ENCODE results near the gene ACTN2.
"Not testable (repeated sequence)": the region's sequence is repeated elsewhere in the genome, so short reads cannot be mapped to it uniquely, and the experiment has no call there.

Gene ACTN2

DNA sequence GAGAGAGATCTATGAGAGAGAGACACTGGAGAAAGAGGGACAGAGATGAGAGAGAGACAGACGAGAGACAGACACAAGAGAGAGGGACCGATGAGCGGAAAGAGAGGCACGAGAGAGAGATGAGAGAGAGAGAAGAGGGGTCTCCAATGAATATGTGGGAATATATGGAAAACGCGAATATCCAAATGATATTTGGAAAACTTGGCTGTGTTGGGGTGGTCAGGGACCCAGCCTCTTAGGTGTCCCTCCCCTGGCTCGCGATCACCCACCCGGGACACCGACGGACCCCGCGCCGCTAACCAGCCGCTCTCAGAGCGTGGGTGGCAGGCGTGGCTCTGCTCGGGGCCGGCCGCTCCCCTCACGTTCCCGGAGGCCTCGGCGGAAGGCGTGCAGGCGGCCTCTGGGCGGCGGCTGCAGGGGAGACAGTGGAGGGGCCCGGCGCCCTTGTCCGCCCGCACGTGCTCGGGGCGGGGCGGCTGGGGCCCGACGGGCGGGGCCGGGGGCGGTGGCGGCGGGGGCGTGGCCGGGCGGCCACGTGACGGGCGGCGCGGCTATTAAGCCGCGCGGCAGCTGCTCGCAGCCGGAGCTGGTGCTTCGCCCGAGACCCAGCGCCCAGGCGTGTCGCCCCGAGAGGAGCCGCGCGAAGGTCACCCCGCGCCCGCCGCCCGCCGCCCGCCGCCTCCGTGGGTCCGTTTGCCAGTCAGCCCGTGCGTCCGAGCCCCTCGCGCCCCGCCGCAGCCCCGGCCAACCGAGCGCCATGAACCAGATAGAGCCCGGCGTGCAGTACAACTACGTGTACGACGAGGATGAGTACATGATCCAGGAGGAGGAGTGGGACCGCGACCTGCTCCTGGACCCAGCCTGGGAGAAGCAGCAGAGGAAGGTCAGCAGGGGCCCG lies at the start of gene ACTN2:
ACTN2 (plus strand) TSS at position 583 of the 898 bp plus-strand sequence; CDS start at position 758, 175 bp downstream.
- DNase-seq: peak; percentile 28

DNA sequence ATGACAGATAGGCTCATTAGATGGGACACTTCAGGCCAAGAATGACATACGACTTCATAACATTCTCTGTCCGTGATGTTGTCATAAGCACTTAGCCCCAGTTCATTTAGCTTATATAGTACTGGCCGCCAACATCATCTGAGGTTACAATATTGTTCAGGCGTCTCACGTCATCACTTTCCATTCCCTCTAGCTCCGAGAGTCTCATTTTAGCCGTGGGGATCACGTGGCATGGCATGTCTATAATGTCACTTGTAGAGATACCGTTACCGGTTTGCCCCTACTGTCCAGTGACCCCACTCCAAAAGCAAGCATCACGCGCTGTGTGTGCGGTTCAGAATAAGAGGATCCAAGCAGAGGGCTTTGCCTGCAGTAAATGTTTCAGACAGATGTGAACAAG lies 47.4 kb upstream of the ACTN2 start:
- DNase-seq: no peak

DNA sequence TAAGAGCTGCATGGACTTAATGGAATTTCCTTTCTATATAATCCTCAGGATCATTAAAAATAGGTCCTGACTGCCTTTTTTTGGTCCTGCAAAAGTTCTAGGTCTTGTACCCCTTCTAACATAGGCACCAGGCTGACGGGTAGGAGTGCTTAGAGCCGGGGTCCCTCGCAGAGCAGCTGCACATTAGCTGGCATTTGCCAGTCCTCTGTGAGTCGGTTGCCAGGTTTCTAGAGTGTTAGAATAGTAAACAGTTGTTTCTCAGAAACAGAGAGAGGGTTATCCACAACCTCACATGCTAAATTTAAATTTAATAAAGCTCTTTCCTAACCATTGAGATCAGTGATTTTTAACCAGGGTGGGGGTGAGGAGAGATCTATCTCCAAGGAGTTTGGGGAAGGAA lies 46.6 kb upstream of the ACTN2 start:
- no peak for DNase-seq

DNA sequence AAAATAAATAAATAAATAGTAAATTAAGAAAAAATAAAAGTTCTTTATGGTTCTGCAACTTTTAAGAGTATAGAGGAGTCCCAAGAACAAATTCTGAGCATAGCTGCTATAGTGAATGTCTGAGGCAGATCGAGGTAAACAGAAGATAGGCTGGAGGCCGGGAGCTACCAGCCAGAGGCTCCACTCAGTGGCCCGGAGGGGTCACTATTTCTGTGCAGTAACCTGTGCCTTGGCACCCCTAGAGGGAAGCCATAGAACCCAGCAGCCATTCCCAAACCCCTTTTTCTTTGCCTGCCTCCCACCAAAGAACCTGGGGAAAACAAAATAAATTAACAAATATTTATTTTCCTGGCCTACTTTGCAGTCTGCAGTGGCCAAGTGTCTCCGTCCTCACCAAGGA lies 43.5 kb upstream of the ACTN2 start:
- DNase-seq: no peak

DNA sequence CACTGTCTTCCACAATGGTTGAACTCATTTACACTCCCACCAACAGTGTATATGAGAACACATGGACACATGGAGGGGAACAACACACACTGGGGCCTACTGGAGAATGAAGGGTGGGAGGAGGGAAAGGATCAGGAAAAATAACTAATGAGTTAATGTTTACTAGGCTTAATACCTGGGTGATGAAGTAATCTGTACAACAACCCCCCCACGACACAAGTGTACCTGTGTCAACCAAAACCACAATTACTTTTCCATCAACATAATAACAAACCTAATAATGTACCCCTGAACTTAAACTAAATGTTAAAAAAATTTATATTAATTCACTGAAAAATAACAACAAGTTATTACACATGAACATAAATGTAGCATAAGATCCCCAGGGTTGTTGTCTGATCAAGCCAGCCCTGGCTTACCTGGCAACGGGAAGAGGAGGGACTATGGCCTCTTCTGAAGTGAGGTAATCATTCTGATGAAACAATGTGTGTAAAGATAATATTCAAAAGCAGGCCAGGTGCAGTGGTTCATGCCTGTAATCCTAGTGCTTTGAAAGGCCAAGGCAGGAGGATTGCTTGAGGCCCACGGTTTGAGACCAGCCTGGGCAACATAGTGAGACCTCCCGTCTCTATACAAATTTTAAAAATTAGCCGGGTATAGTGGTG lies 41.2 kb upstream of the ACTN2 start:
- DNase-seq: no peak

DNA sequence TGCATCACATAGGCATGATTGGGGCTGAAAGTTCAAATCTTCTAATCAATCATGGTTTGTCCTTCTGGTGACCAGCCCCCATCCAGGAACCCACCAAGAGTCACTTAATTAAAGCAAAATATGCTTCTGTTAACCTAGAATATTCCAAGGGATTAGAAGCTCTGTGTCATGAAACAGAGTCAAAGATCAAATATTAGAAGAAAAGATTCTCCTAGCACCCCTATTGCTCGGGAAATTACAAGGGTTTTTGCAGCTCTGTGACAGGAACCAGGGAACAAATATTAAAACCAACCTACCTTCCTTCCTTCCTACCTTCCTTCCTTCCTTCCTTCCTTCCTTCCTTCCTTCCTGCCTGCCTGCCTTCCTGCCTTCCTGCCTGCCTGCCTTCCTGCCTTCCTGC lies 31.8 kb upstream of the ACTN2 start:
- DNase-seq: no peak

DNA sequence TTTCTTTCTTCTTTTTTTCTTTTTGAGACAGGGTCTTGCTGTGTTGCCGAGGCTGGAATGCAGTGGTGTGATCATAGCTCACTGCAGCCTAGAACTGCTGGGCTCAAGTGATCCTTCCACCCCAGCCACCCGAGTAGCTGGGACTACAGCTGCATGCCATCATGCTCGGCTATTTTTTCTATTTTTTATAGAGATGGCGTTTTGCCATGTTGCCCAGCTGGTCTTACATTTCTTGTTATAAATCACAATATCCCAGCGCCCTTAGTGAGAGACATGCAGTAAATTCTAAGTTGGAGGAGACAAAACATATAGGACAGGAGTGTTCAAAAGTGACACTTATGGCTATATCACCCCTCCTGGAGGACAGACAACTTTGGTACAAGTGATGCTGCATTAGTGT lies 31.3 kb upstream of the ACTN2 start:
- DNase-seq: no peak

DNA sequence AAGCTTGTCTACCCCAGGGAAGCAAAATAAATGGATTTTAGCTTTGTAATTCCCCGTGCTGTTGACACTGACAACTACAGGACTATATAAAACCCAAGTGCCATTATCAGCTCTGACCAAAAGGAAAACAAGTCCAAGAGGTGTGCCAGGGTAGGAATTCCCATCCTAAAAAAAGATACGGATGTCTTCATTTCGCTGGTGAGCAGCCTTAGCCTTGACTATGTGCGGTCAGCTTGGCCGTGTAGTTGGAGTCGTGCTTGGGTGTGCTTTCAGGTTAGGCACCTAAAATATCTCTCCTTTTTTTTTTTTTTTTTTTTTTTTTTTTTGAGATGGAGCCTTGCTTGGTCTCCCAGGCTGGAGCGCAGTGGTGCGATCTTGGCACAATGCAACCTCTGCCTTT lies 28.9 kb upstream of the ACTN2 start:
- DNase-seq: no peak

DNA sequence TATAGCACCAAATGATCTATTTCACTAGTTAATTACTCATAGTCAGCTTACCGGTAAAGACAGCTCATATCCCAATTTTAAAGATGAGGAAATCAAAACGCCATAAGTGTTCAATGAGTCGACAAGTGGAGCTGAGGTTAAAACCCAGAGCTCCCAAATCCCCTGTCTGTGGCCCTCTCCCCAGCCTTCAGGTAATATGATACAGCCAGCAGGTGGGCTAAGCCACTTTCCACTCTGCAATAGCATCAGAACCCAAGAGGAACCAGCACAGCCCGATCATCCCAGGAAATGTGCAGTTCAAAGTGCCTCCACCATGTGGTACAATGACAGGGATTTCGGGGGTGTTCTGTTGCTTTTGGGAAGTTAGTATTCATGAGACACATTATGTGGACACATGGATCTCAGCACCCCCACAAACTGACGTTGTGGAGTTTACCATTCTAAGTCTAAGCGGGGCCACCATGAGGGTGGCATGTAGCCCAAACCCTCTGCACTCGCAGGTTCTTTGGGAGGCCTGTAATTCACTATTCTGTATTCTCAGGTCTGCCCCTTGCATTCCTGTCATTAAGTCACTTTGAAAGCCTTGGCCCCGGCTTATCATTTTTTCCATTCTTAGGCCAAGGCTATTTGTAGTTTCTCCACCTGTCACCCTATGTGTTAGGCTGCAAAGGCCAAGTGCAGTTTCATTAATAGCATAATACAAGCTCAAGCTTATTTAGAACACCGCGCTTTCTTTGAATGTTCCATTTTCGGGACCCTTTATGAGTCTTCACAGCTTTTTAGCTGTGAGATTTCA lies 26.3 kb upstream of the ACTN2 start:
- no peak for DNase-seq

DNA sequence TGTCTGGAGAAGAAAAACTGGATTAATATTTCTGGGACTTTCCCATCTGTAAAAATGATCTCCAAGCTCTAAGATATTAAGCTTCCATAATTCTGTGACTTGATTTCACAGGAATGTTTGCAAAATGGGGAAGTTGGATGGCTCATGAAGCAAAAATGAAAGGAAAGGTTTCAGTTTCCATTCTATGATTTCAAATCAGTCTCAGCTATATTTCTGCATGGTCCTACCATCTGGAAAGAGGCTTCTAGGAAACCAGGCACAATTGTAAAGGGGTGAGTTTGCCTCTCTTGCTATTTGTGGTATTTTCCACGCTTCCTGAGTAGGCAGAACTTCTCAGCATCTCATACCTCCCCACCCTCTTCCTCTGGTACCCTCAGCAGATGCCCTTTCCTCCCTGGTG lies 22.4 kb upstream of the ACTN2 start:
- DNase-seq: no peak

DNA sequence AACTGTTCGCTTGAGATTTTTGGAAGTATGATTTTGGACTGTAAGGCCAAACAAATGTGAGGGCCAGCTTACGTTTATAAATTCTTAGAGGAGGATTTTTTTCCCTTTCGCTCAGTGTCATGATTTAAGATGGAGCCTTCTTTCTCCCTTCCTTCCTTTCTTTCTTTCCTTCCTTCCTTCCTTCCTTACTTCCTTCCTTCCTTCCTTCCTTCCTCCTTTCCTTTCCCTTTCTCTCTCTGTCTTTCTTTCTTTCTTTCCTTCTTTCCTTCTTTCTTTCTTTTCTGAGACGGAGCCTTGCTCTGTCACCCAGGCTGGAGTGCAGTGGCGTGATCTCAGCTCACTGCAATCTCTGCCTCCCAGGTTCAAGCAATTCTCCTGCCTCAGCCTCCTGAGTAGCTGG lies 17.4 kb upstream of the ACTN2 start:
- DNase-seq: not testable (repeated sequence)

DNA sequence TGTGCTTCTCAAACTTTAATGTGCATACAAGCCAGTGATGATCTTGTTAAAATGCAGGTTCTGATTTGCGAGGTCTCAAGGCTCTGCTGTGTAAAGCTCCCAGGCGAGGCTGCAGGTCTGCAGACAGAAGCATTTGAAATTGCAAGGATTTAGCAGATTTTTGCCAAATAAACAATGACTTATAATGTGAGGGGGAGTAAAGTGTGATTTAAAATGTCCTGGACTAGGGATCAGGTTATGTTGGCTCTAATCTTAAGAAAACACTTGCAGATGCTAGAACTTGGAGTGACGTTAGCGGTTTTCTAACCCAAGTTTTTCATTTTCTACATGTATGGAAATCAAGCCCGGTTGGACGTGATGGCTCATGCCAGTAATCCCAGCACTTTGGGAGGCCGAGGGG lies 16.2 kb upstream of the ACTN2 start:
- DNase-seq: no peak

DNA sequence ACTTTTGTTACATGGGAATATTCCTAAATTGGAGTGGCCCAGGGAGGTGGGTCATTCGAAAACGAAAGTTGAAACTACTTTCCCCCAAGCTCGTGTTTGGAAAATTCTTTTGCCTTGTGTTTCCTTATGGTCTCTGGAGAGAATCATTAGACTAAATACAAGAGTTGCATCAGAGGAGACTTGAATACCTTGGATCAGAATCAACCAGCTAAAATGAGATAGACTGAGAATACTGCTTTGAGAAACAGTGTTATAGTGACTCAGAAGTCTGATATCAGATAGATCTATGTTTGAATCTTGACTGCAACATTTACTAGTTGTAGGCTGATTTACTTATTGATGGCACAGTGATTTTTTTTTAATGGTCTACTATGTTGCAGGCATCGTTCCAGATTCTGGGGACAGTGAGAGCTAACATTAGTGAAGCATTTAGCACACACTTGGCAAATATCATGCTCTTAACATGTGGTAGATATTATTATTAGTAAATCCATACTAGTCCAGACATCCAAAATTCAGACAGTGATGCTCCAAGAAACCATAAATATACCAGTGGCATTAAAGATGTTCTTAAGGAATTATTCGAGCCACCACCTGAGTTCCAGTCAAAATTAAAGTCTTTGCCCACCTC lies 12.9 kb upstream of the ACTN2 start:
- no peak for DNase-seq

DNA sequence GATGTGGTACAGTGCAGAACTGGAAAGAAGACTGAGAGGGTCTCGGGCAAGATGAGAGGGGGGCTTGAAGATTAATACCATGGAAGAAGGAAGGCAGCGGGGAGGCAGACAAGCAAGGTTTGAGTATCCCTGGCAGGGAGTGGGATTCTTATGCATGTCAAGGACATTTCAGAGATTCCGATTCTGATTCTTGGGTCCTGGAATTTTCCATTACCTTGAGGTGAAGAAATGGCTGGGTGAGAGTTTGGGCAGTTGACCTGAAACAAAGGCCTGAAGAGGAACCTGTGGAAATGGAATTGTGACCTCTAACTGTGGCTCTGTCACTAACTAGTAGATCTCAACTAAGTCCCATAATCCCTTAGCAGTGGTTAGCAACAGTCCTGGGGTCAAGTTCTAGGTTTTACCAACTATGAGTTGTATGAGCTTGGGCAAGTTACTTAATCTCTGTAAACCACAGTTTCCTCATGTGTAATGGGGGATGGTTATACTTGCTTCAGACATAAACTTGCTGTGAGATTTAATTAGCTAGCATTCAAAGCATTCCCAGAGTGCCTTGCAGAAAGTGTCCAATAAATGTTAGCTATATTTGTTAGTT lies 8.6 kb upstream of the ACTN2 start:
- no peak for DNase-seq

DNA sequence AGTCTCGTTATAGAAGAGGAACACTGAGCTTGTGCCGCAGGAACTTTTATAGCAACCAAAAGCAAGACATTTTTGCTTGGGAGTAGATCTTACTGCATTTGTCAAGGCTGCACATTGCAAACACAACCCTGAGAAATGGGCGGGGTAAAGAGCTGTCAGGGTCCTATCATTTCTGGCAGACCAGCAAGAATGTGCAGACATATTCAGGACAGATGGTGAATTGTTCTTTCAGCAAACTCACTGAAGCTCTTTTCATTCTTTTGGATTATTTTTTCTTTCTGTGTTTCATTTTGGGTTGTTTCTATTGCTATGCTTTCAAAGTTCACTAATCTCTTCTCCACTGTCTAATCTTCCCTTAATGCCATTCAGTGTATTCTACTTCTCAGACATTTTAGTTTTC lies 5.1 kb upstream of the ACTN2 start:
- DNase-seq: no peak

DNA sequence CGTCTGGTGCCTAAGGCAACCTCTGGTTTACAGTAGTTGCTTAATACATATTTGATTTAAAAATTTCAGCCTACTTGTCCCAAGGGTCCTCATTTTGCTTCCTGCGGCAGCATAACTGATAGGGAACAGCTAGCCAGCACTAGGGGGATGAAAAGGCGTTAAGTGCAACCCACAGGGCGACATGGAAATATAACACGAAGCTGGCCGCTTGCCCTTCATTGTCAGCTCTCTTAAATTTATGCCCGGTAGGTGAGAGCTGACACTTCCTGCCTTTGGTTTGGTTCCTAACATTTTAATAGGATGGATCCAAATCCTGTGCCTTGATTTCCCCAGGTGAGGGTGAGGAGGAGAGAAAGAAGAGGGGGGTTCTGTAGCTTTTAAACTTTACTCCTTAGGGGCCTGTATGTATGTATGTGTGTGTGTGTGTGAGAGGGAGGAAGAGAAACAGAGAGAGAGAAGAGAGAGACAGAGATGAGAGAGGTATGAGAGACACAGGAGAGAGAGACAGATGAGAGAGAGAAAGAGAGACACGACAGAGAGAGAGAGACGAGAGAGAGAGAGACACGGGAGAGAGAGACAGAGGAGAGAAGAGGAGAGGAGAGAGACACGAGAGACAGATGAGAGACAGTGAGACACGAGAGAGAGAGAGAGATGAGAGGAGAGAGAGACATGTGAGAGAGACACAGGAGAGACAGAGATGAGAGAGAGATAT lies 938 bp upstream of the ACTN2 start:
- DNase-seq: no peak

DNA sequence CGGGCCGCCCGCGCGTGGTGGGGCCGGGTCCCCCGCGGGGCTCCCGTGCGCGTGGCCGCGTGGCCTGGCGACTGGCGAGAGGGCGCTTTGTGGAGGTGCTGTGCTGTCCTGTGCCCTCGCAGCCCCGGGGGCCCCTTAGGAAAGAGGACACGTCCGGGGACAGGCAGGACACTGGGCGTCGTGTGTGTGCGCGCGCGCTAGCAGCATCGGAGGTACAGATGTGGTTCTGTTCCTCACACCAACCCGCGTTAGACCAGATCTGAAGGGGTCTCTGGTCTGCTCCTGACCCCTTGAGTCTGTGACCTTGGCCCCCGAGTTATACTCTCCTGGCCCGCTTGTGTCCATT lies 489 bp downstream of the ACTN2 start:
- no peak for DNase-seq

DNA sequence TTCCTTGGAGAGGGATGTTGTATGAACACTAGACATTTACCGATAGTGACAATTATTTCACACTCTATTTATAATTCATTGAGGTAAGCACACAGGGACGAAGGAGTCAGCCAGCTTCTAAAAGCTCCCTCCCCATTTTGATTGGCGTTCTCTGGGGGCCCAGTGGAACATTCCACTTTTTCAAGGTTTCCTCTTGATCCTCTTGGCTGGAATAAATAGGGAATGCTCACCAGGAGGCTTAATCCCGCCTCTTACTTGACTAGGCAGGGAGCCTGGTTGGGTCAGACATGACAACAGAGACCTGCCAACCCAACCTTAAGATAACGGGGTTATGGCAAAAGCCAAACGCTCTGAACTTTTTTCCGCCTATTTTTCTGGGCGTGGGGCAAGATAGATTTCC lies 974 bp downstream of the ACTN2 start:
- DNase-seq: no peak

DNA sequence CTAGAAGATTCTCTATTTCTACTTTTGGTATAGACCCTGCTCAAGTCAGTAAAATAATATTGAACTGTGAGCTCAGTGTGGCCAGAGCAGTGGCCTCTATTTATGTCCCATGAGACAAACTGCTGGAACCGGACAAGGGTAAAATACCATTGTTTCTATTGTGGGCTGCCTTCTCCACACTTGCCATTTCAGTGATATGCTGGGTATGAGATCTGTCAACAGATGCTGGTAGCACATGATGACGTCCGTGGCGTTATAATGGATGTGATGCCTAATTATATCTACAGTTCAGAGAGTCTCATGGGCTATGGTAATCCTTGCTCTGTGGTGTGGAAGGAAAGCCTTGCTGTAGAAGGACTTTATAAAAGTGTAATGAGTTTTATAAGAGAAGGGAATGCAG lies 2.4 kb downstream of the ACTN2 start:
- no peak for DNase-seq

DNA sequence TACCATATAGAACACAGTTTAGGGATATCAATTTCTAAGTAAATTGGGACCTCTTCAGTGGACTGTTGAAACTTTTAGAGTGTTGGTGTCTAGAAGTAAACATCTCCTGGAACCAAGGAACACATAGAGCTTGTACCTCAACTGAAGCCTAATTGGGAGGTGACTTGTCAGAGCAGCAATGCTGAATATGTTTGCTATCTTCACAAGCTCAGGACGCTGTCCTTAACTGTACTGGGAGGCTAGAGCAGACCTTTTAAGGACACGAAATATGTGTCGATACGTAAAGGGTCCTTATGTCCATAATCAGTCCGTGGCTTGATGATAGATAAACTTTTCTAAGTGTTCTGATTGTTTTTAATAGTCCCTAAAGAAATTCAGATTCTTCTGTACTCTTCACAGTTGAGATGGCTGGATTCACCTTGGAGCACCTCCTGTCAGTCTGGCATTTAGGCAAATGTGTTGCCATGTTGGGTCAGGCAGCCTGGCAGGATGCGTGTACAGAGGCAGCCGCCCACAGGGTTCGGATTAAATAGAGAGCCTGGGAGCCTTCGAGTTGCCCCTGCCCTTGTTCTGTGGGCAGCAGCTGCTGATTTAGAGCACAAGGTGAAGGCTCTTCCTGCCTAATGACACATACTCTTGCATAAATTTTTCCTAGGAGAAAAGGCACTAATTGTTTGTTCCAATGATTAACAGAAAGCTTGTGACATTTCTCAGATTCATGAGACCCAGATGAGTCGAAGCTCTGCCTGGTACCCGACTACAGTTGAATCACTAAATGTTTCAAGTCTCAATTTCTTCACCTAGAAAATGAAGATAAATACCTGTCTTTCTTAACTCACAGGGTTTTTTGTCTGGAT lies 3.6 kb downstream of the ACTN2 start:
- DNase-seq: no peak

DNA sequence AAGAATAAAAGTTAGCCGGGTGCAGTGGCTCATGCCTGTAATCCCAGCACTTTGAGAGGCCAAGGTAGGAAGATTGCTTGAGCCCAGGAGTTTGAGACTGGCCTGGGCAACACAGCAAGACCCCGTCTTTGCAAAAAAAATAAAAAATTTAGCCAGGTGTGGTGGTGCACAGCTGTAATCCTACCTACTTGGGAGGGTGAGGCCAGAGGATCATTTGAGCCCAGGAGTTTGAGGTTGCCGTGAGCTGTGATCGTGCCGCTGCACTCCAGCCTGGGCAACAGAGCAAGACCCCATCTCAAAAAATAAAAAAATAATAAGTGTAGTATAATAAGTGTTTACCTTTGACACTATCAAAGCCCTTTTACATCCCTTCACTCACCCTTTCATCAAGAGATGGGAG lies 5.0 kb downstream of the ACTN2 start:
- no peak for DNase-seq

Measured in NCI-H1105 treated with DMSO at 0.1 percent for 48 hours (cell line).